ENCODE measurements around the gene COL23A1. TPM values are rescaled to one million over a fixed set of nuclear protein-coding genes. Genes with fewer than 3 reads are reported as not detected.

Gene COL23A1
- total and polyA plus RNA-seq, 2 of the 13 experiments (the other 11 are each of a cell fraction or from before 2014, with no cell fraction given), result not detected

DNA sequence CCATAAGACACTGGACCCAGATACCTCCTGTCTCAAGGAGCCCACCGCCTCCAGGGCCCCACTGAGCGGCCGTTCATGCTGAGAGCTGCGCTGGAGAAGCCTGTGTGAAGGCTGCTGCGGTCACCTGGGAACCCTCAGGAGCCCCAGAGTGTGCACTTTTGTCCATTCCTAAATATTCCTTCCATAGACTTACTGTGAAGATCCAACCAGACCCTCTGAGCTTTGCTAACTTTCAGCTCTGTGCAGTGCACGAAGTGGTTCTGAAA is 119.5 kb downstream of the COL23A1 start:
- H4K20me1 ChIP-seq (ENCODE audit: insufficient read depth, low read length), result no peaks in the 10 kb centered on the region
- DNase-seq (ENCODE audit: low spot score) (no peak), ATAC-seq (no peak), FAIRE-seq (no peak)
- H3K9ac ChIP-seq (ENCODE audit: insufficient read depth, low read depth, low read length), result no peak overlapping the region
- no peak overlapping the region for H3K4me2 ChIP-seq (ENCODE audit: low read depth, low read length)
- H3K4me3 ChIP-seq (replicated peaks in 1 of 3; ENCODE audit: insufficient read depth in 1 of 3, low read depth in 2 of 3, low read length in 3 of 3), result no peak overlapping the region
- no peak for TF ChIP-seq ZNF484 (CRISPR knock-in tag; IDR thresholded peaks at IDR 0.05; ENCODE audit: borderline replicate concordance, low read depth)
- H3K9me3 ChIP-seq (ENCODE audit: low read length), result no peaks in the 10 kb centered on the region
- intact Hi-C loops (cut with micrococcal nuclease; ENCODE audit: unreplicated experiment), result no loop called here
- H3K36me3 ChIP-seq (replicated peaks in 1 of 2; ENCODE audit: control insufficient read depth in 1 of 2, insufficient read depth in 2 of 2, low read length in 2 of 2), result no peaks in the 10 kb centered on the region
- peaks cover 0 to 30% of the 10 kb centered on the region in 2 experiments; a peak in 2 of 5 replicates for H3K27me3 ChIP-seq (ENCODE audit: control insufficient read depth in 1 of 2, insufficient read depth in 2 of 2, low read length in 2 of 2)
- no peak overlapping the region for H2AFZ ChIP-seq (ENCODE audit: low read length)
- ChIA-PET CTCF (ENCODE audit: low intra/inter-chr PET ratio, low total read pairs) (no interaction called here), POLR2A (no interaction called here)
- 4% methylated on average over 6 of the region's 6 CpGs for WGBS (ENCODE audit: low lambda C conversion rate)
- in situ Hi-C loops (cut with HindIII; ENCODE audit: extremely low pct_ligation_motif_present, low pct_unique_long_range_greater_than_20kb), result no loop called here
- no peak overlapping the region for H3K27ac ChIP-seq (ENCODE audit: extremely low read length, insufficient read depth, low read length)
- H3K79me2 ChIP-seq (ENCODE audit: insufficient read depth, low read length), result no peaks in the 10 kb centered on the region
- no peaks in the 10 kb centered on the region for H3K4me1 ChIP-seq (ENCODE audit: insufficient read depth, low read length)
- BruUV-seq (replicated peaks), result no TSS peak

- in situ Hi-C loops (cut with HindIII; ENCODE audit: extremely low pct_ligation_motif_present, low pct_unique_long_range_greater_than_20kb), result no loop called here
- H3K27ac ChIP-seq (ENCODE audit: extremely low read length, insufficient read depth, low read length), result no peak overlapping the region
- H3K36me3 ChIP-seq (replicated peaks in 1 of 2; ENCODE audit: control insufficient read depth in 1 of 2, insufficient read depth in 2 of 2, low read length in 2 of 2), result no peaks in the 10 kb centered on the region
- H3K27me3 ChIP-seq (ENCODE audit: control insufficient read depth in 1 of 2, insufficient read depth in 2 of 2, low read length in 2 of 2), result peaks cover 0 to 30% of the 10 kb centered on the region in 2 experiments; a peak in 2 of 5 replicates
- intact Hi-C loops (cut with micrococcal nuclease; ENCODE audit: unreplicated experiment), result no loop called here
- ATAC-seq, result no peak
- DNase-seq (ENCODE audit: low spot score), result no peak
- no peaks in the 10 kb centered on the region for H3K9me3 ChIP-seq (ENCODE audit: low read length)
- no peak for TF ChIP-seq PAX8 (CRISPR knock-in tag; IDR thresholded peaks at IDR 0.05; ENCODE audit: borderline replicate concordance)
- TF ChIP-seq, protein P1, sequence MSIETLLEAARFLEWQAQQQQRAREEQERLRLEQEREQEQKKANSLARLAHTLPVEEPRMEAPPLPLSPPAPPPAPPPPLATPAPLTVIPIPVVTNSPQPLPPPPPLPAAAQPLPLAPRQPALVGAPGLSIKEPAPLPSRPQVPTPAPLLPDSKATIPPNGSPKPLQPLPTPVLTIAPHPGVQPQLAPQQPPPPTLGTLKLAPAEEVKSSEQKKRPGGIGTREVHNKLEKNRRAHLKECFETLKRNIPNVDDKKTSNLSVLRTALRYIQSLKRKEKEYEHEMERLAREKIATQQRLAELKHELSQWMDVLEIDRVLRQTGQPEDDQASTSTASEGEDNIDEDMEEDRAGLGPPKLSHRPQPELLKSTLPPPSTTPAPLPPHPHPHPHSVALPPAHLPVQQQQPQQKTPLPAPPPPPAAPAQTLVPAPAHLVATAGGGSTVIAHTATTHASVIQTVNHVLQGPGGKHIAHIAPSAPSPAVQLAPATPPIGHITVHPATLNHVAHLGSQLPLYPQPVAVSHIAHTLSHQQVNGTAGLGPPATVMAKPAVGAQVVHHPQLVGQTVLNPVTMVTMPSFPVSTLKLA (IDR thresholded peaks at IDR 0.05), result peak; percentile 41
- WGBS (ENCODE audit: low lambda C conversion rate), result 25% methylated on average over 10 of the region's 18 CpGs
- no peak for FAIRE-seq
- no peak overlapping the region for H3K9ac ChIP-seq (ENCODE audit: insufficient read depth, low read depth, low read length)
- H3K4me1 ChIP-seq (ENCODE audit: insufficient read depth, low read length), result no peaks in the 10 kb centered on the region
- no peak overlapping the region for H2AFZ ChIP-seq (ENCODE audit: low read length)
- no peaks in the 10 kb centered on the region for H4K20me1 ChIP-seq (ENCODE audit: insufficient read depth, low read length)
- ChIA-PET CTCF (ENCODE audit: low intra/inter-chr PET ratio, low total read pairs) (no interaction called here), POLR2A (no interaction called here)
- H3K79me2 ChIP-seq (ENCODE audit: insufficient read depth, low read length), result no peaks in the 10 kb centered on the region
- no peak overlapping the region for H3K4me3 ChIP-seq (replicated peaks in 1 of 3; ENCODE audit: insufficient read depth in 1 of 3, low read depth in 2 of 3, low read length in 3 of 3)
- H3K4me2 ChIP-seq (ENCODE audit: low read depth, low read length), result no peak overlapping the region
- no TSS peak for BruUV-seq (replicated peaks)
These were observed 120.0 kb downstream of the COL23A1 start for GRCh38 chr5:178469975-178470759.
